H1 (cell line): ENCODE data around the gene ACSF2.

Source experiments
- TAF1 ChIP-seq: IDR thresholded peaks from 2 replicates; pipeline ENCODE4 v1.6.1; 2011; ENCODE audit warnings: mild to moderate bottlenecking, low read depth, low read length
- TBP ChIP-seq: IDR thresholded peaks from 2 replicates; pipeline ENCODE4 v1.6.1; 2011; ENCODE audit warnings: low read depth, low read length, improper control_type of control experiment

GRCh38 chr17:50458701-50459676 is 33.0 kb downstream of the ACSF2 start:
- TF ChIP-seq TBP (no peak), TAF1 (no peak)
